ENCODE results near the gene KLHL22.
"Not testable (repeated sequence)": the region's sequence is repeated elsewhere in the genome, so short reads cannot be mapped to it uniquely, and the experiment has no call there.

Gene KLHL22

GRCh38 chr22:20415241-20415640 is 80.4 kb downstream of the KLHL22 start:
- not testable (repeated sequence) for DNase-seq

- no peak for DNase-seq
Measured at GRCh38 chr22:20414450-20414849, 81.1 kb downstream of the KLHL22 start.

GRCh38 chr22:20414059-20414440 is 81.5 kb downstream of the KLHL22 start:
- no peak for DNase-seq

- no peak for DNase-seq
Measured at GRCh38 chr22:20413217-20414058, 82.2 kb downstream of the KLHL22 start.

- no peak for DNase-seq
Measured at GRCh38 chr22:20412474-20413216, 83.0 kb downstream of the KLHL22 start.

- not testable (repeated sequence) for DNase-seq
Measured at GRCh38 chr22:20409385-20409784, 86.2 kb downstream of the KLHL22 start.

- DNase-seq: no peak
Measured at GRCh38 chr22:20408891-20409290, 86.7 kb downstream of the KLHL22 start.

GRCh38 chr22:20407829-20408228 is 87.8 kb downstream of the KLHL22 start:
- no peak for DNase-seq

GRCh38 chr22:20406686-20407408 is 88.7 kb downstream of the KLHL22 start:
- no peak for DNase-seq

GRCh38 chr22:20405931-20406685 is 89.5 kb downstream of the KLHL22 start:
- DNase-seq: no peak

GRCh38 chr22:20405291-20405930 is 90.2 kb downstream of the KLHL22 start:
- no peak for DNase-seq

GRCh38 chr22:20404881-20405280 is 90.7 kb downstream of the KLHL22 start:
- DNase-seq: no peak

GRCh38 chr22:20403779-20404140 is 91.8 kb downstream of the KLHL22 start:
- no peak for DNase-seq

- no peak for DNase-seq
Measured at GRCh38 chr22:20402960-20403778, 92.4 kb downstream of the KLHL22 start.

GRCh38 chr22:20401376-20402014 is 94.1 kb downstream of the KLHL22 start:
- DNase-seq: no peak

GRCh38 chr22:20400606-20401375 is 94.8 kb downstream of the KLHL22 start:
- no peak for DNase-seq

- no peak for DNase-seq
Measured at GRCh38 chr22:20399866-20400605, 95.6 kb downstream of the KLHL22 start.

- DNase-seq: no peak
Measured at GRCh38 chr22:20398420-20398819, 97.2 kb downstream of the KLHL22 start.

- DNase-seq: no peak
Measured at GRCh38 chr22:20397498-20397897, 98.1 kb downstream of the KLHL22 start.
